GM23248 (cell line): Measurements from ENCODE around the gene MPZ. TPM values are rescaled to one million over a fixed set of nuclear protein-coding genes. Genes with fewer than 3 reads are reported as not detected.
A peak's percentile ranks its signal among the peaks of the same experiment; 100 is the strongest.

ENCODE experiments used
- DNase-seq: peaks from one replicate; pipeline ENCODE4 v3.0.0-alpha.2; 2015
- H2AFZ ChIP-seq: fragments of 200-600 bp; sonication (generic); 2 replicates; pipeline ENCODE4 v1.6.1; 2016; ENCODE audit warnings: antibody characterized with exemption
- H3F3A ChIP-seq: fragments of 200-600 bp; sonication (generic); 2 replicates; pipeline ENCODE4 v1.6.1; 2016; ENCODE audit warnings: mild to moderate bottlenecking, antibody characterized with exemption, mixed run types; ENCODE audit not compliant: insufficient read depth
- H3K27ac ChIP-seq: fragments of 200-600 bp; sonication (generic); 2 replicates; pipeline ENCODE4 v1.5.1; 2016; ENCODE audit warnings: mild to moderate bottlenecking
- H3K27me3 ChIP-seq: fragments of 200-600 bp; sonication (generic); replicated peaks from 2 replicates; pipeline ENCODE4 v1.6.1; 2016; ENCODE audit warnings: mild to moderate bottlenecking; ENCODE audit not compliant: insufficient read depth
- H3K36me3 ChIP-seq: fragments of 200-600 bp; sonication (generic); 2 replicates; pipeline ENCODE4 v1.6.1; 2016; ENCODE audit warnings: low read depth, mild to moderate bottlenecking
- H3K4me1 ChIP-seq: fragments of 200-600 bp; sonication (generic); 2 replicates; pipeline ENCODE4 v1.6.1; 2016; ENCODE audit warnings: mild to moderate bottlenecking; ENCODE audit not compliant: insufficient read depth
- H3K4me2 ChIP-seq: fragments of 200-600 bp; sonication (generic); one replicate; pipeline ENCODE4 v1.6.1; 2016; ENCODE audit warnings: mild to moderate bottlenecking; ENCODE audit not compliant: unreplicated experiment
- H3K4me3 ChIP-seq: fragments of 200-600 bp; sonication (generic); 2 replicates; pipeline ENCODE4 v1.5.1; 2016; ENCODE audit warnings: mild to moderate bottlenecking
- H3K79me2 ChIP-seq: fragments of 200-600 bp; sonication (generic); 2 replicates; pipeline ENCODE4 v1.6.1; 2016; ENCODE audit warnings: mild to moderate bottlenecking; ENCODE audit not compliant: insufficient read depth
- H3K9ac ChIP-seq: fragments of 200-600 bp; sonication (generic); 2 replicates; pipeline ENCODE4 v1.6.1; 2016; ENCODE audit warnings: mild to moderate bottlenecking
- H3K9me2 ChIP-seq: fragments of 200-600 bp; sonication (generic); 2 replicates; pipeline ENCODE4 v1.6.1; 2016; ENCODE audit warnings: mixed run types, mild to moderate bottlenecking, moderate library complexity; ENCODE audit not compliant: insufficient read depth
- H3K9me3 ChIP-seq: fragments of 200-600 bp; sonication (generic); one replicate; pipeline ENCODE4 v1.6.1; 2017; ENCODE audit warnings: low read depth
- H4K20me1 ChIP-seq: fragments of 200-600 bp; sonication (generic); 2 replicates; pipeline ENCODE4 v1.6.0; 2016; ENCODE audit not compliant: insufficient read depth
- EZH2 ChIP-seq: fragments of 200-600 bp; sonication (generic); IDR thresholded peaks from 2 replicates; pipeline ENCODE4 v1.6.1; 2018; ENCODE audit warnings: antibody characterized with exemption, mild to moderate bottlenecking; ENCODE audit not compliant: insufficient read depth, poor library complexity, severe bottlenecking
- EZH2phosphoT487 ChIP-seq: fragments of 200-600 bp; sonication (generic); IDR thresholded peaks from 2 replicates; pipeline ENCODE4 v1.6.1; 2018; ENCODE audit warnings: antibody characterized with exemption, moderate library complexity, mild to moderate bottlenecking, low read depth; ENCODE audit not compliant: insufficient read depth
- WGBS, 2 experiments: methylation state at CpG; one replicate each; pipeline ENCODE4 v1.1.6; 2015 to 2017; ENCODE audit warnings: low lambda C conversion rate in 2 of 2, low coverage in 1 of 2; ENCODE audit errors: missing lambda C conversion rate in 2 of 2; 5-methylcytosine and 5-hydroxymethylcytosine counted together
- in situ Hi-C: fragments of 300-500 bp; cut with MboI; formaldehyde crosslinking; loops from 2 replicates; pipeline ENCODE4 v1.15.0; 2020
- polyA plus RNA-seq: library from polyadenylated mRNA; unstranded; fragments of >200 nt; fragmentation: Nextera tagmentation; extraction: Ambion mirVana; gene quantifications from 2 replicates; pipeline ENCODE4 v1.2.1, GENCODE V29; 2016
- total RNA-seq: library from RNA; depleted of rRNA; stranded (reverse); fragments of >200 nt; shearing (Covaris generic); gene quantifications from 2 replicates; pipeline ENCODE4 v1.2.3, GENCODE V29; 2014

MPZ gene
- total and polyA plus RNA-seq, 2 experiments from 2014 or later: 0.11 TPM; not detected in 1

DNA sequence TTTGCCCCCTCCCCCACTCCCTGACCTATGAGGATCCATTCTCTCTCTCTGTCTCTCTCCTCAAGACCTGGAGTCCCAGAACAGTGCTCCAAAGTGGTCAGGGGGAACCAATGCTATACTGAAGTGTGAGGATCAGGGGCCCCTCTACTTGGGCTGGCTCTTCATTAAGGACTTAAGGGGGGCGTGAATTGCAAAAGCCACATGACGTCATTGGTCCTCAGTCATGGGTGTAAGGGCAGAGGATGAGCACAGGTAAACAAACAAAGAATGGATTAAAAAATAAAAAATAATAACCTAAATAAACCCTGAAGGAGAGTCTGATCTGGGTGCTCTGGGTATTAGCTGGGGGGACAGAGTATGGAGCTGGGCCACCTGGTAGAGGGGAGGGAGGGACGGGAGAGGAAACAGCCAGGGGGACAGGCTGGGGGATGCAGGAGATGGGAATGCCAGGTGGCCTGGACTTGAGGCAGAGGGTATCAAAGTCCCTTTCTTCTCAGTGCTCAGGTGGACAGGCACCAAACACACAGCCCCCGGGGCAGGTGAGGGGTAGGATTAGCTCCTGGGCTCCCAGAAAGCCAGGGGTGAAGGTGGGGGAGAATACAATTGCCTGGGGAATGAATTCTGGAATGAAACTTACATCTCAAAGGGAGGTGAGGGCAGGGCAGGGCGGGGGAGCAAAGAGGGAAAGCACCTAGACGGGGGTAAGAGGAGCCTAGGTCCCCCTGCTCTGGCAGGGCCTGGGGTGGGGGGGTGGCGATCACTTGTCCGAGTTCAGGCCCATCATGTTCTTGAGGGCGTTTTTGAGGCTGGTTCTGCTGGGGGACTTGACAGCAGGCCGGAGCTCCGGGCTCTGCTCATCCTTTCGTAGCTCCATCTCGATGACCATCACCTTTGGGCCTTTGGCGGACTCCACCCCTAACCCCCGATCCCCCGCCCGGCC is 4.6 kb downstream of the MPZ start:
- Histone ChIP-seq H2AFZ (peak overlapping the region; percentile 94), H3F3A (peaks cover 6% of the 10 kb centered on the region; the same call in 1 of the 2 replicates), H4K20me1 (no peaks in the 10 kb centered on the region), H3K9me2 (no peaks in the 10 kb centered on the region), H3K4me2 (peak overlapping the region; percentile 75), H3K27me3 (no peaks in the 10 kb centered on the region), H3K27ac (no peak overlapping the region), H3K9me3 (no peaks in the 10 kb centered on the region), H3K4me1 (no peaks in the 10 kb centered on the region), H3K4me3 (peak overlapping the region; percentile 76), H3K36me3 (no peaks in the 10 kb centered on the region), H3K79me2 (no peaks in the 10 kb centered on the region; the same call in 1 of the 2 replicates), H3K9ac (peak overlapping the region; percentile 81)
- WGBS, 2 experiments: 18 to 54% methylated on average over 4 to 17 of the region's 17 CpGs
- no peak for TF ChIP-seq EZH2phosphoT487
- no peak for TF ChIP-seq EZH2
- in situ Hi-C loops: no loop called here
- DNase-seq: no peak

DNA sequence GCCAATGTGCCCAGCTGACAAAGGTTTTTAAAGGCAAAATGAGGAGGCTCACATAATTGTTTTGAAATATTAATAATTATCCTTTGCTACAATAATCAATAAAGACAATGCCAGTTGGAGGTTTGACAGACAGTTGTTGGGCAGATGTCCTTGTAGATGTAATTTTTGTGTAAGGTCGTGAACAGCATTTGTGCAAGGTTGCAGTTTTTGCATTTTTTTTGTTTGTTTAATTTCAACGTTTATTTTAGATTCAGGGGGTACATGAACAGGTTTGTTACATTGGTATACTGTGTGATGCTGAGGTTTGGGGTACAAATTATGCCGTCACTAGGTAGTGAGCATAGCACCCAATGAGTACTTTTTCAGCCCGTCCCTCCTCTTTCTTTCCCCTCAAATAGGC is 9.3 kb downstream of the MPZ start:
- no peak overlapping the region for H3K4me3 ChIP-seq
- H3K79me2 ChIP-seq: no peaks in the 10 kb centered on the region
- H3K4me2 ChIP-seq: no peak overlapping the region
- no peaks in the 10 kb centered on the region for H3F3A ChIP-seq
- H3K9ac ChIP-seq: no peak overlapping the region
- no peak for TF ChIP-seq EZH2phosphoT487
- no peak for TF ChIP-seq EZH2
- H3K27ac ChIP-seq: no peak overlapping the region
- in situ Hi-C loops: no loop called here
- no peak for DNase-seq
- no peaks in the 10 kb centered on the region for H3K4me1 ChIP-seq
- H2AFZ ChIP-seq: no peak overlapping the region
- no peaks in the 10 kb centered on the region for H3K27me3 ChIP-seq
- no peaks in the 10 kb centered on the region for H3K9me2 ChIP-seq
- no peaks in the 10 kb centered on the region for H4K20me1 ChIP-seq
- WGBS, 2 experiments: 78 to 81% methylated on average over 4 of the region's 4 CpGs
- no peaks in the 10 kb centered on the region for H3K9me3 ChIP-seq
- no peaks in the 10 kb centered on the region for H3K36me3 ChIP-seq

DNA sequence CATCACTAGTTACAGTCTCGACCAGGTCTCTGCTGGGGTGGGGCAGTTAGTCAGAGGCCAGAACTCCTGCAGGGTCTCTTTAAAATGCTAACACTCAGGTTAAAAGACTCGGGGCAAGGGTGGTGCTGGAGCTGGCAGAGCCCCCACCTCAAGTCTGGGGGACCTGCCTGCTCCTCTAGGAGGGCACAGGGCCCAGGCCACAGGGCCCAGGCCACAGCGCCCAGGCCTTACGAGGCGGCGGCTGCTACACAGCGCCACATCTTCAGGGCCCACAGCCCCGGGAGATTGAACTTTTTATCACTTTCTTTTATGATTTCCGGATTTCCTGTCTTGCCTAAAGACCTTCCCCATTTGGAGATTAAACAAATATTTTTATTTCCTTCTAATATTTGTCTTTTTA is 10.4 kb downstream of the MPZ start:
- Histone ChIP-seq H4K20me1 (no peaks in the 10 kb centered on the region), H3K4me1 (no peaks in the 10 kb centered on the region), H3K9ac (no peak overlapping the region)

DNA sequence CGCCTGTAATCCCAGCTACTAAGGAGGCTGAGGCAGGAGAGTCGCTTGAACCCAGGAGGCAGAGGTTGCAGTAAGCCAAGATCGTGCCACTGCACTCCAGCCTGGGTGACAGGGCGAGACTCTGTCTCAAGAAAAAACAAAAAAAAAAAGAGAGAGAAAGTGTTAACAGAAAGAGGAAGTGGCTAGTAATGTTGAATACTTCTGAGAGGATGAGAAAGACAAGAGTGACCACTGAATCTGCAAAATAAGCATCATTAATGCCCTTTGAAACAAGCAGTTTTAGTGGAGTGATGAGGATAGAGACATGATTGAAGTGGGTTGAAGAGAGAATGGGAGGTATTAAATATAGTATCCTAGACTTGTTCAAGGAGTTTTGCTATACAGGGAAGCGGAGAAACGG is 11.7 kb downstream of the MPZ start:
- no peaks in the 10 kb centered on the region for H3K9me3 ChIP-seq
- H3K79me2 ChIP-seq: no peaks in the 10 kb centered on the region
- no peak for TF ChIP-seq EZH2
- no peak for TF ChIP-seq EZH2phosphoT487
- H4K20me1 ChIP-seq: no peaks in the 10 kb centered on the region
- no peaks in the 10 kb centered on the region for H3F3A ChIP-seq
- H3K27me3 ChIP-seq: no peaks in the 10 kb centered on the region
- H3K4me2 ChIP-seq: no peak overlapping the region
- H3K36me3 ChIP-seq: no peaks in the 10 kb centered on the region
- in situ Hi-C loops: no loop called here
- H3K4me1 ChIP-seq: no peaks in the 10 kb centered on the region
- no peak overlapping the region for H3K4me3 ChIP-seq
- WGBS, 2 experiments: 95 to 96% methylated on average over 6 of the region's 6 CpGs
- no peaks in the 10 kb centered on the region for H3K9me2 ChIP-seq
- no peak overlapping the region for H3K27ac ChIP-seq
- DNase-seq: no peak
- H3K9ac ChIP-seq: no peak overlapping the region
- H2AFZ ChIP-seq: no peak overlapping the region

More for the DNA sequence above, 10.4 kb downstream of the MPZ start:
- Histone ChIP-seq H3F3A (no peaks in the 10 kb centered on the region), H3K9me3 (no peaks in the 10 kb centered on the region), H3K27ac (no peak overlapping the region), H2AFZ (no peak overlapping the region), H3K27me3 (no peaks in the 10 kb centered on the region), H3K36me3 (no peaks in the 10 kb centered on the region), H3K4me2 (no peak overlapping the region), H3K9me2 (no peaks in the 10 kb centered on the region), H3K4me3 (no peak overlapping the region), H3K79me2 (no peaks in the 10 kb centered on the region)
- in situ Hi-C loops: no loop called here
- 79% methylated on average over 9 of the region's 9 CpGs for WGBS, 2 experiments
- no peak for TF ChIP-seq EZH2phosphoT487
- TF ChIP-seq EZH2: no peak
- no peak for DNase-seq
